IMR-90 (cell line): ENCODE results near the gene MMS19. TPM values are rescaled to one million over a fixed set of nuclear protein-coding genes. Genes with fewer than 3 reads are reported as not detected.

ENCODE experiments used
- ATAC-seq: fragments of 200-7000 bp; cut with Tn5 transposase; 2 replicates; pipeline ENCODE4 v1.9.1; 2020; ENCODE audit warnings: low read depth, mild to moderate bottlenecking, moderate library complexity
- BruUV-seq: library from RNA; stranded (reverse); fragments of 400-500 nt; replicated peaks from 2 replicates; lab custom pipeline; 2021; lab: Mats Ljungman, UMichigan
- CTCF ChIA-PET: fragments of 300-600 bp; formaldehyde crosslinking; extraction: SDS; loops from one replicate; lab custom pipeline; 2021; ENCODE audit warnings: antibody characterized with exemption; lab: Yijun Ruan, JAX
- POLR2A ChIA-PET: fragments of 300-600 bp; sonication (Branson Sonifier 250); formaldehyde crosslinking; loops from one replicate; lab custom pipeline; 2022; ENCODE audit warnings: antibody characterized with exemption; ENCODE audit not compliant: unreplicated experiment; lab: Charles Lee
- DNase-seq: peaks from one replicate; pipeline ENCODE4 v3.0.0; 2013
- H2AFZ ChIP-seq: replicated peaks from 2 replicates; pipeline ENCODE3; 2013; ENCODE audit warnings: low read length, mild to moderate bottlenecking; ENCODE audit not compliant: poor library complexity
- H2AK5ac ChIP-seq: 2 replicates; pipeline ENCODE4 v1.6.1; 2013; ENCODE audit warnings: low read depth, low read length, inconsistent platforms
- H2AK9ac ChIP-seq: replicated peaks from 2 replicates; pipeline ENCODE3; 2013; ENCODE audit warnings: mild to moderate bottlenecking, low read depth, low read length, moderate library complexity; ENCODE audit not compliant: poor library complexity
- H2BK120ac ChIP-seq: 2 replicates; pipeline ENCODE4 v1.6.1; 2013; ENCODE audit warnings: low read depth, low read length, inconsistent platforms
- H2BK15ac ChIP-seq: 3 replicates; pipeline ENCODE4 v1.6.1; 2013; ENCODE audit warnings: low read depth, low read length, inconsistent platforms
- H2BK20ac ChIP-seq: 2 replicates; pipeline ENCODE4 v1.6.1; 2013; ENCODE audit warnings: low read depth, mild to moderate bottlenecking, inconsistent platforms, low read length, moderate library complexity
- H2BK5ac ChIP-seq: 2 replicates; pipeline ENCODE4 v1.6.1; 2013; ENCODE audit warnings: mild to moderate bottlenecking, low read depth, low read length, inconsistent platforms; ENCODE audit not compliant: poor library complexity, severe bottlenecking
- H3K14ac ChIP-seq: replicated peaks from 2 replicates; pipeline ENCODE4 v1.6.1; 2013; ENCODE audit warnings: low read depth, low read length, inconsistent platforms
- H3K18ac ChIP-seq: 2 replicates; pipeline ENCODE4 v1.6.1; 2013; ENCODE audit warnings: low read depth, low read length, control low read depth
- H3K23ac ChIP-seq: 2 replicates; pipeline ENCODE4 v1.6.1; 2013; ENCODE audit warnings: low read depth, low read length, inconsistent platforms
- H3K27ac ChIP-seq: 2 replicates; pipeline ENCODE4 v1.5.1; 2013; ENCODE audit warnings: mild to moderate bottlenecking, control low read depth, low read length; ENCODE audit not compliant: insufficient read depth
- H3K27me3 ChIP-seq: 2 replicates; pipeline ENCODE4 v1.6.1; 2013; ENCODE audit warnings: low read length; ENCODE audit not compliant: control insufficient read depth, insufficient read depth
- H3K36me3 ChIP-seq: 2 replicates; pipeline ENCODE4 v1.6.1; 2013; ENCODE audit warnings: low read length, mixed read lengths; ENCODE audit not compliant: control insufficient read depth, insufficient read depth
- H3K4ac ChIP-seq: 2 replicates; pipeline ENCODE4 v1.6.1; 2013; ENCODE audit warnings: low read depth, low read length, inconsistent platforms
- H3K4me1 ChIP-seq: 2 replicates; pipeline ENCODE4 v1.6.1; 2013; ENCODE audit warnings: low read length, mixed read lengths; ENCODE audit not compliant: control insufficient read depth, insufficient read depth
- H3K4me2 ChIP-seq: 2 replicates; pipeline ENCODE4 v1.6.1; 2013; ENCODE audit warnings: low read depth, mild to moderate bottlenecking, control low read depth, low read length, moderate library complexity
- H3K4me3 ChIP-seq: 2 replicates; pipeline ENCODE4 v1.5.1; 2013; ENCODE audit warnings: low read depth, mild to moderate bottlenecking, control low read depth, low read length, moderate library complexity; ENCODE audit not compliant: insufficient read depth
- H3K56ac ChIP-seq: 2 replicates; pipeline ENCODE4 v1.6.1; 2013; ENCODE audit warnings: low read length, inconsistent platforms; ENCODE audit not compliant: insufficient read depth; ENCODE audit errors: extremely low read depth
- H3K79me1 ChIP-seq, 2 experiments: 2 replicates each; pipeline ENCODE4 v1.6.1; 2013; ENCODE audit warnings: low read length in 2 of 2, inconsistent platforms in 1 of 2, low read depth in 1 of 2
- H3K9ac ChIP-seq: 2 replicates; pipeline ENCODE4 v1.6.1; 2013; ENCODE audit warnings: low read depth, low read length, control low read depth
- H3K9me1 ChIP-seq: 2 replicates; pipeline ENCODE4 v1.6.1; 2013; ENCODE audit warnings: low read length, inconsistent platforms; ENCODE audit not compliant: insufficient read depth
- H3K9me3 ChIP-seq: 2 replicates; pipeline ENCODE4 v1.6.1; 2013; ENCODE audit warnings: low read length; ENCODE audit not compliant: control insufficient read depth, insufficient read depth
- H4K20me1 ChIP-seq: 2 replicates; pipeline ENCODE4 v1.6.1; 2013; ENCODE audit warnings: low read length, inconsistent platforms; ENCODE audit not compliant: insufficient read depth
- H4K5ac ChIP-seq: 2 replicates; pipeline ENCODE4 v1.6.1; 2013; ENCODE audit warnings: mild to moderate bottlenecking, low read depth, low read length, control low read depth
- H4K8ac ChIP-seq, 2 experiments: 2 replicates each; pipeline ENCODE4 v1.6.1; 2013; ENCODE audit warnings: low read depth in 2 of 2, low read length in 2 of 2, control low read depth in 1 of 2, inconsistent platforms in 1 of 2
- H4K91ac ChIP-seq: 2 replicates; pipeline ENCODE4 v1.6.1; 2013; ENCODE audit warnings: low read depth, low read length, inconsistent platforms; ENCODE audit not compliant: insufficient read depth
- BHLHE40 ChIP-seq: fragments of 150-350 bp; IDR thresholded peaks from 2 replicates; pipeline ENCODE4 v1.6.1; 2016; ENCODE audit warnings: mild to moderate bottlenecking, low read depth, low read length
- CEBPB ChIP-seq: IDR thresholded peaks from 2 replicates; pipeline ENCODE4 v1.6.1; 2012; ENCODE audit warnings: low read depth, low read length, improper control_type of control experiment
- CHD1 ChIP-seq: IDR thresholded peaks from 2 replicates; pipeline ENCODE4 v1.6.1; 2012; ENCODE audit warnings: low read depth, low read length, improper control_type of control experiment
- FOS ChIP-seq: fragments of 150-350 bp; IDR thresholded peaks from 2 replicates; pipeline ENCODE4 v1.6.1; 2016; ENCODE audit warnings: low read depth, low read length
- MAFK ChIP-seq: IDR thresholded peaks from 2 replicates; pipeline ENCODE4 v1.6.1; 2012; ENCODE audit warnings: low read depth, low read length, improper control_type of control experiment
- MAZ ChIP-seq: IDR thresholded peaks from 2 replicates; pipeline ENCODE4 v1.6.1; 2012; ENCODE audit warnings: low read depth, mild to moderate bottlenecking, low read length, improper control_type of control experiment, moderate library complexity, borderline replicate concordance
- MXI1 ChIP-seq: IDR thresholded peaks from 2 replicates; pipeline ENCODE4 v1.6.1; 2012; ENCODE audit warnings: low read depth, mild to moderate bottlenecking, low read length, moderate library complexity, borderline replicate concordance
- NFE2L2 ChIP-seq: fragments of 150-350 bp; IDR thresholded peaks from 2 replicates; pipeline ENCODE4 v1.6.1; 2016; ENCODE audit warnings: low read depth, mild to moderate bottlenecking, low read length
- POLR2A ChIP-seq: IDR thresholded peaks from 2 replicates; pipeline ENCODE4 v1.6.1; 2012; ENCODE audit warnings: mild to moderate bottlenecking, low read depth, low read length
- RCOR1 ChIP-seq: IDR thresholded peaks from 2 replicates; pipeline ENCODE4 v1.6.1; 2012; ENCODE audit warnings: mild to moderate bottlenecking, low read length, improper control_type of control experiment; ENCODE audit not compliant: insufficient replicate concordance
- RFX5 ChIP-seq: IDR thresholded peaks from 2 replicates; pipeline ENCODE4 v1.8.0; 2012; ENCODE audit warnings: low read depth, mild to moderate bottlenecking, low read length, moderate library complexity
- WGBS, 2 experiments: methylation state at CpG; one replicate each; pipeline versions ENCODE4 v1.1.5 to v1.1.7; 2013; ENCODE audit warnings: missing lambda C conversion rate in 2 of 2; ENCODE audit not compliant: insufficient read length in 1 of 2; ENCODE audit errors: extremely low coverage in 2 of 2; 5-methylcytosine and 5-hydroxymethylcytosine counted together
- dilution Hi-C: fragments of 300-500 bp; cut with HindIII; formaldehyde crosslinking; loops from one replicate; pipeline ENCODE4 v1.14.3; 2018; ENCODE audit warnings: low sequenced_read_pairs; ENCODE audit not compliant: unreplicated experiment
- in situ Hi-C: fragments of 300-500 bp; cut with MboI; formaldehyde crosslinking; loops from 3 replicates; pipeline ENCODE4 v1.14.3; 2019; ENCODE audit warnings: low sequenced_read_pairs, inconsistent platforms, mixed read lengths
- intact Hi-C: fragments of 100-400 bp; cut with micrococcal nuclease; formaldehyde crosslinking; loops from 2 replicates; pipeline ENCODE4 v1.10.0; 2022
- polyA plus RNA-seq, 3 experiments: library from polyadenylated mRNA; depleted of rRNA; stranded (reverse); fragments of >200 nt; gene quantifications; 2 replicates each; pipeline ENCODE4 v1.2.3, GENCODE V29; 2012; ENCODE audit warnings: low replicate concordance in 1 of 3
- total RNA-seq: library from RNA; depleted of rRNA; stranded (reverse); fragments of >200 nt; gene quantifications from 2 replicates; pipeline ENCODE4 v1.2.3, GENCODE V29; 2012
- TF ChIP-seq, protein P1 (sequence below): conservative IDR thresholded peaks from 2 replicates; pipeline ENCODE4 v1.5.1; 2012; ENCODE audit warnings: mild to moderate bottlenecking, low read depth, low read length, improper control_type of control experiment
- TF ChIP-seq, protein P2 (sequence below): fragments of 150-350 bp; IDR thresholded peaks from 2 replicates; pipeline ENCODE4 v1.6.1; 2016; ENCODE audit warnings: low read depth, mild to moderate bottlenecking, low read length, moderate library complexity, borderline replicate concordance
- TF ChIP-seq, protein P3 (sequence below): fragments of 150-350 bp; IDR thresholded peaks from 2 replicates; pipeline ENCODE4 v1.6.1; 2017; ENCODE audit warnings: mild to moderate bottlenecking, antibody characterized with exemption, low read length, low read depth

Gene MMS19
- total and polyA plus RNA-seq, 2 of the 4 experiments (the other 2 are of a cell fraction) = 70.1 to 72.7 TPM

DNA sequence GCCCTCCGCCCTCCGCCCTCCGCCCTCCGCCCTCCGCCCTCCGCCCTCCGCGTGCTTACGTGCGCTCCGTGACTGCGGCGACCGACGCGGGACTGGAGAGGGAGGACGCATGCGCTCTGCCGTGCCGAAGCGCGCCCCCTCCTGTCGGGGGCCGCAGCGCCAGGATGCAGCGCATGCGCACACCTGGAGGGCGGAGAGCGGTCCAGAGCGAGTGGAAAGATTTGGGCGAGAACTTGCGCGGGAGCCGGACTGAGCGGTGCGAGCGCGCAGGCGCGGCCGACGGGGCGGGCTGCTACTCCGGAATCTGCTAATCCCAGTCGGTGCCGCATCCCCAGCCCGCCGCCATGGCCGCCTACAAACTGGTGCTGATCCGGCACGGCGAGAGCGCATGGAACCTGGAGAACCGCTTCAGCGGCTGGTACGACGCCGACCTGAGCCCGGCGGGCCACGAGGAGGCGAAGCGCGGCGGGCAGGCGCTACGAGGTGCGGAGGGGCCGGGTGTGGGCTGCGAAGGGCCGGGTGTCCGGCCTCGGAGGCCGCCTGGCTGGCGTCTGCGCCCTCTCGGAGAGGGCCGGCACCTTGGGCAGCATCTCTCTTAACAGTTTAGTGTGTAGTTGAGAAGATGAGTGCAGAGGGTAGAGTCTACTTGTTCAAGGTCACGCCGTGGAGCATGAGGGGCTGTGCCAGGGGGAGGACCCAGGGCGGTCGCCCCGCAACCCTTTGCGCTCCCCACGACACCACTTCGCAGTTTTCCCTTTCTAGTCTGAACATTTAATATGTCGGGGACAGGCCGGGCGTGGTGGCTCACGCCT lies 72.1 kb downstream of the MMS19 start, which contains the start of gene PGAM1:
TSS of gene PGAM1 (plus strand) at position 228 of the 812 bp plus-strand sequence. CDS start at position 345, 117 bp downstream.
- Histone ChIP-seq H3K4ac (peak within 1 kb of the TSS; percentile 91), H3K4me2 (peak within 1 kb of the TSS; percentile 99), H3K27me3 (no peaks in the 10 kb centered on the region), H2BK20ac (peak within 1 kb of the TSS; percentile 14; the same call in 1 of the 2 replicates), H4K20me1 (peaks cover 33% of the 10 kb centered on the region), H3K18ac (peak within 1 kb of the TSS; percentile 75), H2BK120ac (peak within 1 kb of the TSS; percentile 41), H3K36me3 (peaks cover 18% of the 10 kb centered on the region), H3K9me3 (no peaks in the 10 kb centered on the region), H4K91ac (peak within 1 kb of the TSS; percentile 79), H2AK9ac (peak within 1 kb of the TSS; percentile 92), H3K23ac (peak within 1 kb of the TSS; percentile 93), H3K27ac (peak within 1 kb of the TSS; percentile 96), H2BK15ac (peak within 1 kb of the TSS; percentile 58; the same call in 2 of the 3 replicates), H3K4me1 (peaks cover 12% of the 10 kb centered on the region), H4K8ac (peak within 1 kb of the TSS; percentile 98 to 99), H2AFZ (peak within 1 kb of the TSS; percentile 82), H2BK5ac (peak within 1 kb of the TSS; percentile 87), H3K4me3 (peak within 1 kb of the TSS; percentile 97), H4K5ac (peak within 1 kb of the TSS; percentile 87), H3K14ac (peak within 1 kb of the TSS; percentile 95), H3K9ac (peak within 1 kb of the TSS; percentile 98), H3K9me1 (no peaks in the 10 kb centered on the region), H2AK5ac (peak within 1 kb of the TSS; percentile 91), H3K79me1 (peaks cover 9 to 49% of the 10 kb centered on the region in 2 experiments; a peak in 3 of 4 replicates), H3K56ac (peak within 1 kb of the TSS; percentile 96)
- DNase-seq (peak; percentile 95), ATAC-seq (peak; percentile 86)
- intact Hi-C loops = loop anchor here (2.0 kb wide), 1 partner anchor 19 kb away; no protein-coding TSS in a partner anchor
- in situ Hi-C loops = no loop called here
- WGBS, 2 experiments = 0% methylated on average over 10 of the region's 90 CpGs; no CpG with 5 or more reads in 1 of the 2 experiments
- POLR2A ChIA-PET = no interaction called here
- CTCF ChIA-PET = no interaction called here
- dilution Hi-C loops = no loop called here
- BruUV-seq = no TSS peak
- TF ChIP-seq RCOR1 (no peak), MAZ (peak; percentile 90), MXI1 (peak; percentile 39; the same call in 1 of the 2 replicates), CEBPB (no peak), MAFK (no peak), POLR2A (peak; percentile 51; the same call in 1 of the 2 replicates), RFX5 (no peak), NFE2L2 (no peak), CHD1 (no peak), BHLHE40 (no peak), FOS (no peak)
- TF ChIP-seq, protein P1, sequence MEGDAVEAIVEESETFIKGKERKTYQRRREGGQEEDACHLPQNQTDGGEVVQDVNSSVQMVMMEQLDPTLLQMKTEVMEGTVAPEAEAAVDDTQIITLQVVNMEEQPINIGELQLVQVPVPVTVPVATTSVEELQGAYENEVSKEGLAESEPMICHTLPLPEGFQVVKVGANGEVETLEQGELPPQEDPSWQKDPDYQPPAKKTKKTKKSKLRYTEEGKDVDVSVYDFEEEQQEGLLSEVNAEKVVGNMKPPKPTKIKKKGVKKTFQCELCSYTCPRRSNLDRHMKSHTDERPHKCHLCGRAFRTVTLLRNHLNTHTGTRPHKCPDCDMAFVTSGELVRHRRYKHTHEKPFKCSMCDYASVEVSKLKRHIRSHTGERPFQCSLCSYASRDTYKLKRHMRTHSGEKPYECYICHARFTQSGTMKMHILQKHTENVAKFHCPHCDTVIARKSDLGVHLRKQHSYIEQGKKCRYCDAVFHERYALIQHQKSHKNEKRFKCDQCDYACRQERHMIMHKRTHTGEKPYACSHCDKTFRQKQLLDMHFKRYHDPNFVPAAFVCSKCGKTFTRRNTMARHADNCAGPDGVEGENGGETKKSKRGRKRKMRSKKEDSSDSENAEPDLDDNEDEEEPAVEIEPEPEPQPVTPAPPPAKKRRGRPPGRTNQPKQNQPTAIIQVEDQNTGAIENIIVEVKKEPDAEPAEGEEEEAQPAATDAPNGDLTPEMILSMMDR = peak; percentile 90
- TF ChIP-seq, protein P2, sequence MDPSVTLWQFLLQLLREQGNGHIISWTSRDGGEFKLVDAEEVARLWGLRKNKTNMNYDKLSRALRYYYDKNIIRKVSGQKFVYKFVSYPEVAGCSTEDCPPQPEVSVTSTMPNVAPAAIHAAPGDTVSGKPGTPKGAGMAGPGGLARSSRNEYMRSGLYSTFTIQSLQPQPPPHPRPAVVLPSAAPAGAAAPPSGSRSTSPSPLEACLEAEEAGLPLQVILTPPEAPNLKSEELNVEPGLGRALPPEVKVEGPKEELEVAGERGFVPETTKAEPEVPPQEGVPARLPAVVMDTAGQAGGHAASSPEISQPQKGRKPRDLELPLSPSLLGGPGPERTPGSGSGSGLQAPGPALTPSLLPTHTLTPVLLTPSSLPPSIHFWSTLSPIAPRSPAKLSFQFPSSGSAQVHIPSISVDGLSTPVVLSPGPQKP = no peak
- TF ChIP-seq, protein P3, sequence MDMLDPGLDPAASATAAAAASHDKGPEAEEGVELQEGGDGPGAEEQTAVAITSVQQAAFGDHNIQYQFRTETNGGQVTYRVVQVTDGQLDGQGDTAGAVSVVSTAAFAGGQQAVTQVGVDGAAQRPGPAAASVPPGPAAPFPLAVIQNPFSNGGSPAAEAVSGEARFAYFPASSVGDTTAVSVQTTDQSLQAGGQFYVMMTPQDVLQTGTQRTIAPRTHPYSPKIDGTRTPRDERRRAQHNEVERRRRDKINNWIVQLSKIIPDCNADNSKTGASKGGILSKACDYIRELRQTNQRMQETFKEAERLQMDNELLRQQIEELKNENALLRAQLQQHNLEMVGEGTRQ = no peak
